Endothelial cell (in vitro differentiated cells): ENCODE data around the gene ADGRG1. TPM values are rescaled to one million over a fixed set of nuclear protein-coding genes. Genes with fewer than 3 reads are reported as not detected.
A peak's percentile ranks its signal among the peaks of the same experiment; 100 is the strongest.
"Not testable (repeated sequence)": the region's sequence is repeated elsewhere in the genome, so short reads cannot be mapped to it uniquely, and the experiment has no call there.

Experiments
- DNase-seq: peaks from one replicate; pipeline ENCODE4 v3.0.0; 2021; ENCODE audit warnings: low spot score
- H3K27ac Mint-ChIP-seq: one replicate; pipeline ENCODE4 v1.8.0; 2021; ENCODE audit warnings: mixed read lengths, inconsistent platforms; ENCODE audit not compliant: unreplicated experiment
- H3K27me3 Mint-ChIP-seq: one replicate; pipeline ENCODE4 v1.8.0; 2021; ENCODE audit warnings: mild to moderate bottlenecking, moderate library complexity, mixed read lengths, inconsistent platforms; ENCODE audit not compliant: unreplicated experiment
- H3K36me3 Mint-ChIP-seq: one replicate; pipeline ENCODE4 v1.8.0; 2021; ENCODE audit warnings: mild to moderate bottlenecking, low read depth, mixed read lengths, inconsistent platforms; ENCODE audit not compliant: unreplicated experiment
- H3K4me1 Mint-ChIP-seq: one replicate; pipeline ENCODE4 v1.8.0; 2021; ENCODE audit warnings: mild to moderate bottlenecking, mixed read lengths, inconsistent platforms; ENCODE audit not compliant: unreplicated experiment
- H3K4me3 Mint-ChIP-seq: one replicate; pipeline ENCODE4 v1.8.0; 2021; ENCODE audit warnings: mild to moderate bottlenecking, mixed read lengths, inconsistent platforms; ENCODE audit not compliant: unreplicated experiment
- H3K9me3 Mint-ChIP-seq: one replicate; pipeline ENCODE4 v1.8.0; 2021; ENCODE audit warnings: mixed read lengths, inconsistent platforms; ENCODE audit not compliant: unreplicated experiment
- CTCF ChIP-seq: fragments of 200-600 bp; sonication (generic); IDR thresholded peaks from one replicate; pipeline ENCODE4 v1.5.0; 2021; ENCODE audit warnings: antibody characterized with exemption; ENCODE audit not compliant: unreplicated experiment
- total RNA-seq: library from RNA; stranded (reverse); fragmentation: NEBNext Ultra II Directional; extraction: Animal tissue kit (Norgen Biotek cat#: 25700); gene quantifications from one replicate; pipeline ENCODE4 v1.2.1, GENCODE V29; 2021; ENCODE audit not compliant: unreplicated experiment

The ADGRG1 gene
- total RNA-seq, 1 donor from 2014 or later: 2.7 TPM

GRCh38 chr16:57668630-57669475 is 40.4 kb downstream of the ADGRG1 start:
- DNase-seq: no peak
- no peaks in the 10 kb centered on the region for H3K9me3 Mint-ChIP-seq
- no peak for TF ChIP-seq CTCF
- peaks cover 6% of the 10 kb centered on the region for H3K27me3 Mint-ChIP-seq
- H3K4me3 Mint-ChIP-seq: peak overlapping the region; percentile 75
- H3K27ac Mint-ChIP-seq: peak overlapping the region; percentile 43
- H3K36me3 Mint-ChIP-seq: peaks cover 3% of the 10 kb centered on the region
- peaks cover 42% of the 10 kb centered on the region for H3K4me1 Mint-ChIP-seq

- Mint-ChIP-seq H3K4me1 (peaks cover 40% of the 10 kb centered on the region), H3K4me3 (peak overlapping the region; percentile 34), H3K27me3 (peaks cover 5% of the 10 kb centered on the region), H3K36me3 (peaks cover 3% of the 10 kb centered on the region), H3K9me3 (no peaks in the 10 kb centered on the region), H3K27ac (no peak overlapping the region)
- DNase-seq: no peak
- TF ChIP-seq CTCF: no peak
Observed at GRCh38 chr16:57669476-57670162, 41.2 kb downstream of the ADGRG1 start.

- no peak for TF ChIP-seq CTCF
- H3K9me3 Mint-ChIP-seq: no peaks in the 10 kb centered on the region
- H3K4me3 Mint-ChIP-seq: peak overlapping the region; percentile 12
- peaks cover 4% of the 10 kb centered on the region for H3K27me3 Mint-ChIP-seq
- peaks cover 3% of the 10 kb centered on the region for H3K36me3 Mint-ChIP-seq
- H3K4me1 Mint-ChIP-seq: peaks cover 35% of the 10 kb centered on the region
- H3K27ac Mint-ChIP-seq: peak overlapping the region; percentile 51
- DNase-seq: no peak
Observed at GRCh38 chr16:57670196-57670595, 41.8 kb downstream of the ADGRG1 start.

GRCh38 chr16:57671451-57671850 is 43.0 kb downstream of the ADGRG1 start:
- not testable (repeated sequence) for H3K36me3 Mint-ChIP-seq, H3K27me3 Mint-ChIP-seq, H3K4me3 Mint-ChIP-seq, H3K27ac Mint-ChIP-seq, H3K9me3 Mint-ChIP-seq, DNase-seq
- peaks cover 38% of the 10 kb centered on the region for H3K4me1 Mint-ChIP-seq

GRCh38 chr16:57672416-57672815 is 44.0 kb downstream of the ADGRG1 start:
- TF ChIP-seq CTCF: no peak
- Mint-ChIP-seq H3K9me3 (no peaks in the 10 kb centered on the region), H3K4me1 (peaks cover 44% of the 10 kb centered on the region)

More at GRCh38 chr16:57672416-57672815, 44.0 kb downstream of the ADGRG1 start:
- Mint-ChIP-seq H3K36me3 (peaks cover 3% of the 10 kb centered on the region), H3K4me3 (no peak overlapping the region), H3K27ac (no peak overlapping the region), H3K27me3 (peaks cover 6% of the 10 kb centered on the region)
- DNase-seq: no peak
